ENCODE data around the gene TMEM18.

DNA sequence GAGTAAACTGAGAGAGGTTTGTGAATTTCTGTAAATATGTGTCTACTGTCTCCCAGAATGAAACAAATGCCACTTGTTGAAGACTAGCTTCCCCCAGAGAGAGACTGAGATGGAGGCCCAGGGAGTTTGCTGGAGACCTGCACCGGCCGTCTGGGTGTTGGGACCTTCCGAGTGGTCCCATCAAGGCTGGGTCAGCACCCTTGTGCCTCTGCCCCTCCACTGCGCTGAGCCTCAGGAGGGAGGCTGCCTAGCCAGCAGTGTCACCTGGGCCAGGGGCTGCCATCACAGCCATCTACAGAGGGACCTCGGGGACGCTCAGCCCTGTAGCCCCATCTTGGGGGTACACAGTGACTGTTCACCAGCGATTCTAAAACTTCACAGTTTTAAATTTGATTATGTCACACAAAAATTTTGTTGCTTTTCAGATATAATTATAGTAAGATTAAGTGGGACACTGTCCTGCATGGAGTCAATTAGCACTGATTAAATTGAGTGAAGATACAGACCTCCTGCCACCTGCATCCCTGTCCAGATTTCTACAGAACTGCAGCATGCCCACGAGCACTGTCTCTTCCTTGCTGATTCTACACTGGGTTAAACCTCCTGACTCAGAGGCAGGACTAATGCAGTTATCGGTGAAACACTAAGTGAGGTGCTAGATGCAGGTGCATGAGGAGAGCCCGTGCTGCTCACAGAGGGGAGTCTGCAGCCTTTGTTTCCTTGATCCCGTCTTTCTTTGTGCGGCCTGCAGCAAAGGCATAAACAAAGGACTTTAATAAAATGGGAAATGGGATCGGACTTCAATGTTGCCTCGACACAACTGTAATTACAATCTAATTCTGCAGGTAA lies 50.5 kb downstream of the TMEM18 start:
- TF ChIP-seq, protein P1, sequence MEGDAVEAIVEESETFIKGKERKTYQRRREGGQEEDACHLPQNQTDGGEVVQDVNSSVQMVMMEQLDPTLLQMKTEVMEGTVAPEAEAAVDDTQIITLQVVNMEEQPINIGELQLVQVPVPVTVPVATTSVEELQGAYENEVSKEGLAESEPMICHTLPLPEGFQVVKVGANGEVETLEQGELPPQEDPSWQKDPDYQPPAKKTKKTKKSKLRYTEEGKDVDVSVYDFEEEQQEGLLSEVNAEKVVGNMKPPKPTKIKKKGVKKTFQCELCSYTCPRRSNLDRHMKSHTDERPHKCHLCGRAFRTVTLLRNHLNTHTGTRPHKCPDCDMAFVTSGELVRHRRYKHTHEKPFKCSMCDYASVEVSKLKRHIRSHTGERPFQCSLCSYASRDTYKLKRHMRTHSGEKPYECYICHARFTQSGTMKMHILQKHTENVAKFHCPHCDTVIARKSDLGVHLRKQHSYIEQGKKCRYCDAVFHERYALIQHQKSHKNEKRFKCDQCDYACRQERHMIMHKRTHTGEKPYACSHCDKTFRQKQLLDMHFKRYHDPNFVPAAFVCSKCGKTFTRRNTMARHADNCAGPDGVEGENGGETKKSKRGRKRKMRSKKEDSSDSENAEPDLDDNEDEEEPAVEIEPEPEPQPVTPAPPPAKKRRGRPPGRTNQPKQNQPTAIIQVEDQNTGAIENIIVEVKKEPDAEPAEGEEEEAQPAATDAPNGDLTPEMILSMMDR (IDR thresholded peaks at IDR 0.05): no peak
- TF ChIP-seq POLR2A (IDR thresholded peaks at IDR 0.05): no peak
